Skin of body (tissue), 2 donors: Measurements from ENCODE around the gene CGNL1. TPM values are rescaled to one million over a fixed set of nuclear protein-coding genes. Genes with fewer than 3 reads are reported as not detected.

Source experiments
- DNase-seq: peaks from one replicate; lab custom pipeline; 2025; lab: John Stamatoyannopoulos, UW
- total RNA-seq: library from RNA; depleted of rRNA; stranded (reverse); fragments of >200 nt; gene quantifications from one replicate; pipeline ENCODE4 v1.2.3, GENCODE V29; 2014

The CGNL1 gene
- total RNA-seq = 23.5 TPM

GRCh38 chr15:57375827-57376695 is at the start of gene CGNL1:
Gene CGNL1 (plus strand): TSS chr15:57376505. CDS start chr15:57438000, 61,495 bp downstream.
- no peak for DNase-seq

GRCh38 chr15:57327985-57328471 is 48.3 kb upstream of the CGNL1 start:
- DNase-seq = no peak

- DNase-seq = no peak
These were observed 47.8 kb upstream of the CGNL1 start for GRCh38 chr15:57328479-57328878.

GRCh38 chr15:57328897-57329296 is 47.4 kb upstream of the CGNL1 start:
- DNase-seq = no peak

- DNase-seq = no peak
These were observed 46.5 kb upstream of the CGNL1 start for GRCh38 chr15:57329582-57330367.

- no peak for DNase-seq
These were observed 45.5 kb upstream of the CGNL1 start for GRCh38 chr15:57330619-57331340.

- no peak for DNase-seq
These were observed 44.0 kb upstream of the CGNL1 start for GRCh38 chr15:57332326-57332725.

- DNase-seq = no peak
These were observed 42.8 kb upstream of the CGNL1 start for GRCh38 chr15:57333487-57333886.

- DNase-seq = no peak
These were observed 42.0 kb upstream of the CGNL1 start for GRCh38 chr15:57334257-57334656.

- no peak for DNase-seq
These were observed 41.0 kb upstream of the CGNL1 start for GRCh38 chr15:57335293-57335715.

GRCh38 chr15:57335719-57336118 is 40.6 kb upstream of the CGNL1 start:
- DNase-seq = no peak

- no peak for DNase-seq
These were observed 38.4 kb upstream of the CGNL1 start for GRCh38 chr15:57337868-57338411.

- DNase-seq = no peak
These were observed 37.0 kb upstream of the CGNL1 start for GRCh38 chr15:57339321-57339720.

- peak; percentile 71 for DNase-seq
These were observed 35.5 kb upstream of the CGNL1 start for GRCh38 chr15:57340682-57341259.

GRCh38 chr15:57343048-57343447 is 33.3 kb upstream of the CGNL1 start:
- no peak for DNase-seq

- no peak for DNase-seq
These were observed 32.8 kb upstream of the CGNL1 start for GRCh38 chr15:57343498-57343897.

- no peak for DNase-seq
These were observed 32.0 kb upstream of the CGNL1 start for GRCh38 chr15:57344282-57344681.

GRCh38 chr15:57345584-57345983 is 30.7 kb upstream of the CGNL1 start:
- no peak for DNase-seq

- DNase-seq = no peak
These were observed 28.2 kb upstream of the CGNL1 start for GRCh38 chr15:57348081-57348480.

- DNase-seq = no peak
These were observed 23.6 kb upstream of the CGNL1 start for GRCh38 chr15:57352535-57353316.
